ENCODE measurements around the gene DAZAP1. TPM values are rescaled to one million over a fixed set of nuclear protein-coding genes. Genes with fewer than 3 reads are reported as not detected.

DAZAP1 gene
- total RNA-seq, 1 experiment from 2014 or later, result 165 TPM

DNA sequence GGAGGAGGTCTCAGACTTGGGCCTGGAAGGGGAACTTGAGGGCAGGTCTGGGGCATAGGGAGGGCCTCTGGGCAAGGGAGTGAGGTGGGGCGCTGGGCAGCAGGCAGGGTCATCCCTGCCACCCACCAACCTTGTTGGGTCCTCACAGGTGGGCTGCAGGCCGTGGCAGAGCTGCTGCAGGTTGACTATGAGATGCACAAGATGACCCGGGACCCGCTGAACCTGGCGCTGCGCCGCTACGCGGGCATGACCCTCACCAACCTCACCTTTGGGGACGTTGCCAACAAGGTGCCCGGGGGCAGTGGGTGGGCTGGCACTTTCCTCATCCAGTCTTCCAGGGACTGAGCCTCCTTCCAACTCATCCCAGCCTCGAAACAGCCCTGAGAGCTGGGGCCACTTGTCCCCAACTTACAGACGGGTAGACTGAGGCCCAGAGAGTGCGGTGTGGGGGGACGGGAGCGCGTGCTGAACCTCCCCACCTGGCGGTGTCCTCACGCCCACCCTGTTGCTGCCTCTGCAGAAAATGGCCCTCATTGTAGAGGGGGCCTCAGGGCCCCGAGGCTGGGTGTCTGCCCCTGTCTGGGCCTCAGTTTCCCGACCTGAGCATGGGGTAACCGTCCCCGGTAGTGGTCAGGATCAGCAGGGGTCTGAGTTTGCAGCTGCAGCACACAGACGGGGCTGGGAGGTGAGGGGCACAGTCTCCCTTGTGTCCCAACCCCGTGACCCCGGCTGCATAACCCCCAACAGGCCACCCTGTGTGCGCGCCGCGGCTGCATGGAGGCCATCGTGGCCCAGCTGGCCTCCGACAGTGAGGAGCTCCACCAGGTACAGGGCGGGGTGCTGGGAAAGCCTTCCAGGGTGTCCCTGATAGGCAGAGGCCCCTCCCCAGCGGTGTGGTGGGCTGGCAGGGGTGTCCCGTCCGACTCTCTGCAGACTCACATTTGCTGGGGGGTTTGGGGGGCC lies 52.9 kb downstream of the DAZAP1 start:
- no peak for DNase-seq
- Mint-ChIP-seq H3K4me1 (ENCODE audit: low read depth, unreplicated experiment) (no peaks in the 10 kb centered on the region), H3K27ac (ENCODE audit: unreplicated experiment) (no peak overlapping the region), H3K27me3 (ENCODE audit: insufficient read depth, unreplicated experiment) (no peaks in the 10 kb centered on the region), H3K4me3 (ENCODE audit: unreplicated experiment) (no peak overlapping the region), H3K9me3 (ENCODE audit: unreplicated experiment) (no peaks in the 10 kb centered on the region), H3K36me3 (ENCODE audit: insufficient read depth, unreplicated experiment) (peaks cover 17% of the 10 kb centered on the region)
- Histone ChIP-seq H3K4me3 (ENCODE audit: low read depth, low read length) (no peak overlapping the region), H3K27me3 (replicated peaks; ENCODE audit: control insufficient read depth, insufficient read depth, low read length) (no peaks in the 10 kb centered on the region), H3K4me1 (no peaks in the 10 kb centered on the region), H3K36me3 (ENCODE audit: control insufficient read depth, insufficient read depth, low read length) (no peaks in the 10 kb centered on the region; the same call in 1 of the 2 replicates), H3K9me3 (no peaks in the 10 kb centered on the region)
- intact Hi-C loops (cut with micrococcal nuclease; ENCODE audit: unreplicated experiment), result no loop called here
- POLR2A ChIA-PET, result no interaction called here
- CTCF ChIA-PET, result no interaction called here
- BruUV-seq (replicated peaks), result no TSS peak
- no peak for TF ChIP-seq CTCF (IDR thresholded peaks at IDR 0.05; ENCODE audit: insufficient read depth in 1 of 2, low read depth in 1 of 2, low read length in 1 of 2, severe bottlenecking in 1 of 2, unreplicated experiment in 1 of 2)

DNA sequence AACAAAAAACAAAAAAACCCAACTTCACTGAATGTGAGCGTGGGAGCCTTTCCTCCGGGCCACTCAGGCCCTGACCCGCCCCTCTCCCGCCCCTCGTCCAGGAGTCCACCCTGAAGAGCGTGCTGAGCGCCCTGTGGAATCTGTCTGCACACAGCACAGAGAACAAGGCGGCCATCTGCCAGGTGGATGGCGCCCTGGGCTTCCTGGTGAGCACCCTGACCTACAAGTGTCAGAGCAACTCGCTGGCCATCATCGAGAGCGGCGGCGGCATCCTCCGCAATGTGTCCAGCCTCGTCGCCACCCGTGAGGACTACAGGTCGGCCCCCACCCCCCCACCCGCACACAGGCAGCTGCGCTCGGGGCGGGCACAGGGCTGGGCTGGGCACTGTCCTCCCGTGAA lies 54.5 kb downstream of the DAZAP1 start:
- Histone ChIP-seq H3K36me3 (ENCODE audit: control insufficient read depth, insufficient read depth, low read length) (no peaks in the 10 kb centered on the region; the same call in 1 of the 2 replicates), H3K9me3 (no peaks in the 10 kb centered on the region), H3K4me3 (ENCODE audit: low read depth, low read length) (no peak overlapping the region), H3K27me3 (replicated peaks; ENCODE audit: control insufficient read depth, insufficient read depth, low read length) (no peaks in the 10 kb centered on the region), H3K4me1 (no peaks in the 10 kb centered on the region)
- H3K27ac Mint-ChIP-seq (ENCODE audit: unreplicated experiment), result no peak overlapping the region
- no peaks in the 10 kb centered on the region for H3K4me1 Mint-ChIP-seq (ENCODE audit: low read depth, unreplicated experiment)
- H3K36me3 Mint-ChIP-seq (ENCODE audit: insufficient read depth, unreplicated experiment), result peaks cover 8% of the 10 kb centered on the region
- H3K4me3 Mint-ChIP-seq (ENCODE audit: unreplicated experiment), result no peak overlapping the region
- TF ChIP-seq CTCF (IDR thresholded peaks at IDR 0.05; ENCODE audit: insufficient read depth in 1 of 2, low read depth in 1 of 2, low read length in 1 of 2, severe bottlenecking in 1 of 2, unreplicated experiment in 1 of 2), result no peak
- no peak for DNase-seq
- POLR2A ChIA-PET, result no interaction called here
- CTCF ChIA-PET, result no interaction called here
- no peaks in the 10 kb centered on the region for H3K27me3 Mint-ChIP-seq (ENCODE audit: insufficient read depth, unreplicated experiment)
- intact Hi-C loops (cut with micrococcal nuclease; ENCODE audit: unreplicated experiment), result no loop called here
- H3K9me3 Mint-ChIP-seq (ENCODE audit: unreplicated experiment), result no peaks in the 10 kb centered on the region
- no TSS peak for BruUV-seq (replicated peaks)

DNA sequence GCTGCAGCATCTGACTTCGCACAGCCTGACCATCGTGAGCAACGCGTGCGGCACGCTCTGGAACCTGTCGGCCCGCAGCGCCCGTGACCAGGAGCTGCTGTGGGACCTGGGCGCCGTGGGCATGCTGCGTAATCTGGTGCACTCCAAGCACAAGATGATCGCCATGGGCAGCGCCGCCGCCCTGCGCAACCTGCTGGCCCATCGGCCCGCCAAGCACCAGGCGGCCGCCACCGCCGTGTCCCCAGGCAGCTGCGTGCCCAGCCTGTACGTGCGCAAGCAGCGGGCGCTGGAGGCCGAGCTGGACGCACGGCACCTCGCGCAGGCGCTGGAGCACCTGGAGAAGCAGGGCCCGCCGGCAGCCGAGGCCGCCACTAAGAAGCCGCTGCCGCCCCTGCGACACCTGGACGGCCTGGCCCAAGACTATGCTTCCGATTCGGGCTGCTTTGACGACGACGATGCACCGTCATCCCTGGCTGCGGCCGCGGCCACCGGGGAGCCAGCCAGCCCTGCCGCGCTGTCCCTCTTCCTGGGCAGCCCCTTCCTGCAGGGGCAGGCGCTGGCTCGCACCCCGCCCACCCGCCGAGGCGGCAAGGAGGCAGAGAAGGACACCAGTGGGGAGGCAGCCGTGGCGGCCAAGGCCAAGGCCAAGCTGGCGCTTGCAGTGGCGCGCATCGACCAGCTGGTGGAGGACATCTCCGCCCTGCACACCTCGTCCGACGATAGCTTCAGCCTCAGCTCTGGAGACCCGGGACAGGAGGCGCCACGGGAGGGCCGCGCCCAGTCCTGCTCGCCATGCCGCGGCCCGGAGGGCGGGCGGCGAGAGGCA lies 58.0 kb downstream of the DAZAP1 start:
- H3K9me3 ChIP-seq, result no peaks in the 10 kb centered on the region
- DNase-seq, result no peak
- ChIA-PET CTCF (no interaction called here), POLR2A (no interaction called here)
- no peak overlapping the region for H3K4me3 ChIP-seq (ENCODE audit: low read depth, low read length)
- Mint-ChIP-seq H3K27ac (ENCODE audit: unreplicated experiment) (no peak overlapping the region), H3K9me3 (ENCODE audit: unreplicated experiment) (no peaks in the 10 kb centered on the region), H3K4me1 (ENCODE audit: low read depth, unreplicated experiment) (no peaks in the 10 kb centered on the region), H3K4me3 (ENCODE audit: unreplicated experiment) (no peak overlapping the region), H3K27me3 (ENCODE audit: insufficient read depth, unreplicated experiment) (no peaks in the 10 kb centered on the region), H3K36me3 (ENCODE audit: insufficient read depth, unreplicated experiment) (peaks cover 7% of the 10 kb centered on the region)
- H3K36me3 ChIP-seq (ENCODE audit: control insufficient read depth, insufficient read depth, low read length), result no peaks in the 10 kb centered on the region; the same call in 1 of the 2 replicates
- H3K4me1 ChIP-seq, result no peaks in the 10 kb centered on the region
- intact Hi-C loops (cut with micrococcal nuclease; ENCODE audit: unreplicated experiment), result no loop called here
- no peaks in the 10 kb centered on the region for H3K27me3 ChIP-seq (replicated peaks; ENCODE audit: control insufficient read depth, insufficient read depth, low read length)
- no TSS peak for BruUV-seq (replicated peaks)
- TF ChIP-seq CTCF (IDR thresholded peaks at IDR 0.05; ENCODE audit: insufficient read depth in 1 of 2, low read depth in 1 of 2, low read length in 1 of 2, severe bottlenecking in 1 of 2, unreplicated experiment in 1 of 2), result no peak

Measured in Caco-2 (cell line).